Femur (tissue), 1 donor: ENCODE data around the gene PLCL2.
"Not testable (repeated sequence)": the region's sequence is repeated elsewhere in the genome, so short reads cannot be mapped to it uniquely, and the experiment has no call there.

Source experiments
- DNase-seq: peaks from one replicate; pipeline ENCODE4 v3.0.0-alpha.2; 2017

Gene PLCL2

GRCh38 chr3:16979769-16980515, 95.2 kb downstream of the PLCL2 start:
- not testable (repeated sequence) for DNase-seq

DNA sequence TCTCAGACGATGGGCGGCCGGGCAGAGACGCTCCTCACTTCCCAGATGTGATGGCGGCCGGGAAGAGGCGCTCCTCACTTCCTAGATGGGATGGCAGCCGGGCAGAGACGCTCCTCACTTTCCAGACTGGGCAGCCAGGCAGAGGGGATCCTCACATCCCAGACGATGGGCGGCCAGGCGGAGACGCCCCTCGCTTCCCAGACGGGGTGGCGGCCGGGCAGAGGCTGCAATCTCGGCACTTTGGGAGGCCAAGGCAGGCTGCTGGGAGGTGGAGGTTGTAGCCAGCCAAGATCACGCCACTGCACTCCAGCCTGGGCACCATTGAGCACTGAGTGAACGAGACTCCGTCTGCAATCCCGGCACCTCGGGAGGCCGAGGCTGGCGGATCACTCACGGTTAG, 95.8 kb downstream of the PLCL2 start:
- not testable (repeated sequence) for DNase-seq

- no peak for DNase-seq
Measured at GRCh38 chr3:16982460-16982859, 97.7 kb downstream of the PLCL2 start.

DNA sequence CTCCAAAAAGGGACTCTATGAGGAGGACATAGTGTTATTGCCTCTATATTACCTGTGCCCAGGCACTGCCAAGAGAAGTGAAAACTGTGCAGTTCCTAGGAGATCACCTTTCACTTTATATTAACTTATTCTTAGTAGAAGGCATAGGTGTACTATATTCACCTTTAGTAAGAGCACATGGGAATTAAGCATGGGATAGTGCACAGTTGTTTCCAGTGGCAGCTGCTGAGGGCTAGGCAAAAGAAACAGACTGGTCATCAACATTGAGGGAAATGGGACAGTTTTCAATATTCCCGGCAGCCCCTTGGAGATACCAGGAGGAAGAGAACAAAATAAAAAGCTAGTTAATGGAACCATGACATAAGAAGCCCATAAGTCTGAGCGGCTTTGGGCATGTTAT, 100.9 kb downstream of the PLCL2 start:
- DNase-seq, result no peak

GRCh38 chr3:16987141-16987540, 102.4 kb downstream of the PLCL2 start:
- DNase-seq, result no peak

- DNase-seq, result no peak
Measured at GRCh38 chr3:16990163-16990562, 105.4 kb downstream of the PLCL2 start.

GRCh38 chr3:16992198-16992597, 107.4 kb downstream of the PLCL2 start:
- DNase-seq, result no peak

DNA sequence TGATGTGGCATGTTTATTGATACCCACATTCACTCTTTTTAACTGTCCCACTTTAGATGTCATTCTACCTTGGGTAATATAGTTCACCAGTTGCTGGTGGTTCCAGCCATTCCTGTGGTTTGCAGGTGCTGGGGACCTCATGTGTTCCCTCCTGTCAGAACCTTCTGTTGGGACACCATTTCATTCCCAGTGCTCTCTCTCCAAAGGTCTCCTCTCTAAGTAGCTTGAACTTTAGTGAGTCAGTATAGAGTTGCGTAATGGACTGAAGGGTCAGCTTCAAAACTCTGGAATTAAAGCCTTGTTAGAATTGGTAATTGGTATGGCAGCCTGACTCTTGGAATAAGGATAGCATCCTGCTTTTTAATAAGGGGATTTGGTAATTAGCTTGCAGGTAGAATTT, 108.5 kb downstream of the PLCL2 start:
- DNase-seq, result no peak

GRCh38 chr3:16994854-16995525, 110.2 kb downstream of the PLCL2 start:
- DNase-seq, result no peak

DNA sequence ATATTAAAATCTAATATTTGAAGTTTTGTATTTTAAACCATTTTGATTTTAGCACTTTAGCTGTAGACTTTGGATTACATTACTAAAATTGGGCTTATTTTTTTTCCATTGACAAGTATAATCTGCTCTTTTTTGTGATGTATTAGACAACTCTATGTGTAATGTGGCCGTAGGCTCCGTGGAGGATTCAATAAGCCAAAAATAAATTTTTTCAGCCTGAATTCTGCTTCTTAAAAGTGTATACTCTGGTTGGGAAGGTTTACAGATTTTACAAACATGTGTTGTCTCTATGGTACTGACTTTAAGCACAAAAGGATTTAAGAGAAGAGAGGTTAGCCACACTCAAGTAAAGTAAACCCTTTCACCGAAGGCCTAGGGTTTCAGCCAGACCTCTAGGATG, 110.8 kb downstream of the PLCL2 start:
- no peak for DNase-seq

DNA sequence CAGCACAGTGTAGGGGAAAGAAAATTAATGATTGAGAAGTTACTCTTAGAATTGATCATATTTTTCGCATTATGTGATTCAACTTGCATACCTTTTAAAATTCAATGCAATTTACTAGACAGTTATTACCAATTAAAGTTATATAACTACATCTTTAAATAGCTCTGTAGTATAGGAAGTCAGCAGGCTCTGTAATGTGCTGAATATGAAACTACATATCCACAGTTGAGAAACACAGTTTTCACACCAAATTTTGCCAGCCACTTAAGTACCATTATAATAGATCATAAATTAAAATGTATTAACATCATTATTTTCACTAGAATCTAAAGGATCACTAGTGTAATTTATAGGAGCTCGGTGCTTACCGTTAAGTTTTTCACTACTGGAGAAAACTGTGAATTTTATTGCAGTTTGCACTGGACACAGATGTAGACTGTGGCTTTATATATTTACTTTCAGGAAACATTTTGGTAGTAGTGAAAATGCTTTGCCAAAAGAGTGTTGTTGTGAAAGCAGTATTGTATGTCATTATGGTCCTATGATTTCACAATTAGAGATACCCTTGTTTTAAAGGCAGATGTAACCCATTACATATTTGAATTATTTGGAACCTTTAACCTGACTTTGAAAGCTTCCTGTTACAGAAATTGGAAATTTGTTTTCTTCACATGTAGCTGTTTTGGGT, 113.6 kb downstream of the PLCL2 start:
- no peak for DNase-seq

- no peak for DNase-seq
Measured at GRCh38 chr3:16999161-16999560, 114.4 kb downstream of the PLCL2 start.

DNA sequence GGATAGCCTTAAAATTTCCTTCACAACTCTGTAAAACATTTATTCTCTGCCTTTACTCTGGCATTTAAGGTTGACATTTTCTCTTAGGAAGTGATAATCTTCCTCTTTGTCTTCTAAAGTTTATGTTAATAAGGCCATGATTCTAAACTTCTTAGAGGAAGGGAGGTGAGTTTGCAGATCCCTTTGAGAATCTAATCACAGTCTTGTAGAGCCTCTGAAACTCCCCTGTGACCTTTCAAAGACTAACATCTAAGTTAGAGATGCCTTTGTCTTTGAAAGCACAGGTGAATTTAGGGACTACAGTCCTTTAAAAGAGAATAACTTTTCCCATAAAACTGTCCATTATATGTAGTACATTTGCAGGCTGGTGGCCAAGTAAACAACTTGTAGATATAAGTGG, 115.1 kb downstream of the PLCL2 start:
- no peak for DNase-seq

DNA sequence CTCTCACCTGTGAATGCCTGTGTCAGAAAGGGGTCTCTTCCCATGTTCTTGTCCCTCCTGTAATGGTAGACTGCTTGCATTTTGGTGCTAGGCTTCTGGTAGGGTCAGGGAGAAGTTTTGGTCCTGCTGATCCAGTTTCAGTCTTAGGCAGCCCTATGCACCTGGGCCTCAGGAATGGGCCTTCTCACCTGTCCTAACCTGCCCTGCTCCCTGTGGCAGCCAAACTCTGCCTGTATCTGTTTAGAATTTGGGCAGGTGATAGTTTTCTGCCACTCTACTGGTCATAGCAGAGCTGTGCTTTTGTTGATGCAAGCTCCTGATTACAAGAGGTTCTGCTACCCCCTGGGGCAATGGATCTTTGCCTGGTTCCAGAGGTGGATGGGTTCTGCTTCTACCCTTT, 118.7 kb downstream of the PLCL2 start:
- no peak for DNase-seq

GRCh38 chr3:17006132-17006852, 121.5 kb downstream of the PLCL2 start:
- DNase-seq, result no peak

DNA sequence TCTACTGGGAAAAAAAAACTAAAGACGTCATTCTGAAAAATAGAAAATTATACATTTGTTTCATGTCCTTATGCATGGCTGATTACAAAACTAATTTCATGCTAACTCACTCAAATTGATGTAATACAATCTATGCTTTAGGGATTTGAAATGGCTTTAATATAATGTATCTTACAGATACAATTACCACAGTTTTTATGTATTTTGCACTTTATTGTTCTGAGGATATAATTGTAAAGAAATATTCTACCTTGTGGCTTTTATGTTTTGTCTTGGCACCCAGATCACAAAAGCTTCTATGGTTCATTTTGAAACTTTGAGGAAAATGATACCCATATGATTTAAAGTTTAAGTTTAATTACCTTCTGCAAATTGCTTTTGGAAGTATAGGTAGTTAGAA, 122.5 kb downstream of the PLCL2 start:
- DNase-seq, result no peak

GRCh38 chr3:17009826-17010225, 125.1 kb downstream of the PLCL2 start:
- no peak for DNase-seq

DNA sequence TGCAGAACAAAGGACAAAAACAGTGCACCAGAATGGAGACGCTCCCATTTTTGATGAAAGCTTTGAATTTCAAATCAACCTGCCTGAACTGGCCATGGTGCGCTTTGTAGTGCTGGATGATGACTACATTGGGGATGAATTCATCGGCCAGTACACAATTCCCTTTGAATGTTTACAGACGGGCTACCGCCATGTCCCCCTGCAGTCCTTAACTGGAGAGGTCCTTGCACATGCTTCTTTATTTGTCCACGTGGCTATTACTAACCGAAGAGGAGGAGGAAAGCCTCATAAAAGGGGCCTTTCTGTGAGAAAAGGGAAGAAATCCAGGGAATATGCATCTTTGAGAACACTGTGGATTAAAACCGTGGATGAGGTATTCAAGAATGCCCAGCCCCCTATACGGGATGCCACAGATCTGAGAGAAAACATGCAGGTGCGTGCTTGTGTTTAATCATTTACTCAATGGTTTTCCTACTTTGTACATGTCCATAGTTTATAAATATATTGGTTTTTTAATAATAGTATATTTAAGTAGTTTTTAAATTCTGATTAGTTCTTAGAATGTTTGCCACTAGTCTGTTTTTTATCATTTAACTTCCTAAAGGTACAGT, 127.1 kb downstream of the PLCL2 start:
- no peak for DNase-seq

DNA sequence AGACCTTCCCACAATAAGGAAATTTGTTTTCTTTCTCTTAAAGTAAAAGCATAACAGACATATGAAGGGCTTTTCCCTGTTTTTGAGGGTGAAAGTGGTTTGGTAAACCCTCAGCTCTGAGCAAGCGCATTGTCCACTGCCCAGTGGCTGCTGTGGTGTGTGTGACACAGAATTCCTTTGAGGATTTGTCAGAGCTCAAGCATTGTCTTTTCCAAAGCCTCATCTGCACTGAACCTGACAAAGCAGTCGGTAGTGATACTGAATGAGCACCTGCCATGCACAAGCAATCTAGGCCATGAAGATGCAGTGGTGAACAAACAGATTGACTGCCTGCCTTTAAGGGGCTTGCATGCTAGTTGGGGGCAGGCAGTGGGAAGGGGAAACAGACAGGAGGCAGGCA, 128.3 kb downstream of the PLCL2 start:
- DNase-seq, result no peak

DNA sequence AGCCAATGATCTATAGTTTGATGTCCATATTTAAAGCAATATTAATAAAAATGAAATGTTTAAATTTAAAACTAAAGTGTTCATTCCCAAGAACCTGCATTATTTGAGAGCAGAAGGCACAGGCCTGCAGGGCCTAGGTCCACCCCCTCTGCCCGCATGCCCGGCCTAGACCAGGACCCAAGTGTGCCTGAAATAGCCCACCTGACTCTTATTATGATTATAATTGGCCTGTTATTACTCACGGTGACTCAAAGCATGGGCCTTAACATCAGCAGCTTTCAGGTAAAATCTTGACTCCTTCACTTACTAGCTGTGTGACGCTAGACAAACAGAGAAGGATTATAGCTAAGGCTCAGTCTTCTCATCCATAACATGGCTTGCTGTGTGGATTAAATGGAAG, 128.8 kb downstream of the PLCL2 start:
- DNase-seq, result no peak

DNA sequence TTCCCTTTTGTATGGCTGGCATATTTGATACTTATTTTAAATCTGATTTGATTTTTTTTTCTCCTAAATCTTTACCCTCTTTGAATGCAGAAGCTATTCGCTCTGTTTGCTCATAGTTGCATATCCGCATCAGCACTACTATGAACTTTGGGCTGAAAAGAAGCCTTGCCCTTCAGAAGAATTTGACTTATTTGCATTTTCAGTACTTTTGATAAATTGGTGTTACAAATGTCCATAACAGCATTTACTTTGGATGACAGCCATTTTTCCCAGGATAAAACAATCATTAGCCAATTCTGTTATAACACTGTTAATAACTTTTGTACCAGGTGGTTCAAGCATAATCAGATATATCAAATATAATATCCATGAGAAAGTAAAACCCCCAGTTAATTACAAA, 129.5 kb downstream of the PLCL2 start:
- DNase-seq, result no peak

DNA sequence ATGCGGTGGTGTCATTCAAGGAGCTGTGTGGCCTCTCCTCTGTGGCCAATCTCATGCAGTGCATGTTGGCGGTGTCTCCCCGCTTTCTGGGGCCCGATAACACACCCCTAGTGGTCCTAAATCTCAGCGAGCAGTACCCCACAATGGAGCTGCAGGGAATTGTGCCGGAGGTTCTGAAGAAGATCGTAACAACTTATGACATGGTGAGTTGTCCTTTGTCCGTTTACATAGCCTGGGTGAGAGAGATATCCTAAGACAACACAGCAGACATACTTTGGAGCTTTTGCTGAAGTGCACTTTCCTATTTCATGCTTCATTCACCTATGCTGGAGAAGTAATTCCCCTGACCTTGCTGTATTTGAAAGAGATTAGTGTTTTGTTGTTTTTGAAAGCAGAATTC, 130.0 kb downstream of the PLCL2 start:
- no peak for DNase-seq

DNA sequence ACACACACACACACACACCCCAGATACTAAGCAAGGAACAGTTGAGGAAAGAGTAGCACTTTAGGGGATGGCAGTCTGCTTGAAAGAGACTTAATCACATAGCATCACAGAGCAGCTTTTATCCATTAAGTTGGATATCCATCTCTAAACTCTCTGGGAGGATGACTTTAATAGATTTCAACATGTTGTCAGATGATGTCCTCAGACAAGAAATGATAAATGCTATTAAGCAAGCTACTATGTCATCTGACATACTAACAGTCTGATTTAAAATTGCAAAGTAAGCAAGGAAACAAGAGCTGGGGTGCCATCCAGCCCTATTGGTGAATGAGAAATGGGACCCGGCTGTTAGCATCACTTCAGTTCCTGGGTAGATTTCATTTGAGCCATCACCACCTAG, 136.9 kb downstream of the PLCL2 start:
- DNase-seq, result no peak
